Measurements from ENCODE around the gene EIF4G1. TPM values are rescaled to one million over a fixed set of nuclear protein-coding genes. Genes with fewer than 3 reads are reported as not detected.

Gene EIF4G1
- total and polyA plus RNA-seq, 2 of the 4 experiments (the other 2 are of a cell fraction), result 225 to 274 TPM

GRCh38 chr3:184289426-184289938 is 24.9 kb upstream of the EIF4G1 start:
- WGBS, 2 experiments (ENCODE audit: extremely low coverage in 2 of 2, insufficient read length in 1 of 2), result 18% methylated on average over 2 of the region's 10 CpGs; no CpG with 5 or more reads in 1 of the 2 experiments
- H3K14ac ChIP-seq (replicated peaks; ENCODE audit: low read depth, low read length), result no peak overlapping the region
- H3K9me1 ChIP-seq (ENCODE audit: insufficient read depth, low read length), result no peaks in the 10 kb centered on the region
- no TSS peak for BruUV-seq (replicated peaks)
- no peak overlapping the region for H3K56ac ChIP-seq (ENCODE audit: extremely low read depth, insufficient read depth, low read length)
- H3K23ac ChIP-seq (ENCODE audit: low read depth, low read length), result no peak overlapping the region
- no peak overlapping the region for H4K5ac ChIP-seq (ENCODE audit: low read depth, low read length)
- H3K9me3 ChIP-seq (ENCODE audit: control insufficient read depth, insufficient read depth, low read length), result no peaks in the 10 kb centered on the region
- peaks cover 24% of the 10 kb centered on the region for H3K27me3 ChIP-seq (ENCODE audit: control insufficient read depth, insufficient read depth, low read length)
- TF ChIP-seq CHD1 (IDR thresholded peaks at IDR 0.05; ENCODE audit: low read depth, low read length) (no peak), RAD21 (IDR thresholded peaks at IDR 0.05; ENCODE audit: low read length) (peak; percentile 82), RFX5 (IDR thresholded peaks at IDR 0.05; ENCODE audit: low read depth, low read length) (no peak), USF2 (IDR thresholded peaks at IDR 0.05; ENCODE audit: low read depth, low read length) (no peak), CTCF (conservative IDR thresholded peaks at IDR 0.05; ENCODE audit: low read depth, low read length) (peak; percentile 65), SMC3 (IDR thresholded peaks at IDR 0.05; ENCODE audit: low read depth, low read length) (peak; percentile 50)
- no peak overlapping the region for H2BK5ac ChIP-seq (ENCODE audit: low read depth, low read length, poor library complexity, severe bottlenecking)
- no peaks in the 10 kb centered on the region for H4K20me1 ChIP-seq (ENCODE audit: insufficient read depth, low read length)
- ChIA-PET POLR2A (ENCODE audit: unreplicated experiment) (no interaction called here), CTCF (interaction anchor here (0.6 to 1.1 kb wide), 4 partner anchors 10 to 72 kb away, joined by 3 read pairs; partner anchors contain the start of genes CLCN2 and POLR2H)
- no peak overlapping the region for H3K4me3 ChIP-seq (ENCODE audit: insufficient read depth, low read depth, low read length)
- no peak overlapping the region for H3K27ac ChIP-seq (ENCODE audit: insufficient read depth, low read length)
- H3K9ac ChIP-seq (ENCODE audit: low read depth, low read length), result no peak overlapping the region
- no peak overlapping the region for H3K4me2 ChIP-seq (ENCODE audit: low read depth, low read length)
- H2BK120ac ChIP-seq (ENCODE audit: low read depth, low read length), result no peak overlapping the region
- dilution Hi-C loops (cut with HindIII; ENCODE audit: low sequenced_read_pairs, unreplicated experiment), result no loop called here
- in situ Hi-C loops (cut with MboI; ENCODE audit: low sequenced_read_pairs), result loop anchor here (10.0 kb wide), 1 partner anchor 395 kb away; no protein-coding TSS in a partner anchor
- peak; percentile 38 for DNase-seq
- H2AK5ac ChIP-seq (ENCODE audit: low read depth, low read length), result no peak overlapping the region
- no peaks in the 10 kb centered on the region for H3K4me1 ChIP-seq (ENCODE audit: control insufficient read depth, insufficient read depth, low read length)
- no peak overlapping the region for H4K91ac ChIP-seq (ENCODE audit: insufficient read depth, low read depth, low read length)
- no peak overlapping the region for H2BK15ac ChIP-seq (ENCODE audit: low read depth, low read length)
- H4K8ac ChIP-seq (ENCODE audit: low read depth in 2 of 2, low read length in 2 of 2), result no peak overlapping the region
- H3K79me1 ChIP-seq (ENCODE audit: low read depth in 1 of 2, low read length in 2 of 2), result no peaks in the 10 kb centered on the region
- H3K36me3 ChIP-seq (ENCODE audit: control insufficient read depth, insufficient read depth, low read length), result no peaks in the 10 kb centered on the region
- no peak overlapping the region for H2BK20ac ChIP-seq (ENCODE audit: low read depth, low read length)
- H2AFZ ChIP-seq (replicated peaks; ENCODE audit: low read length, poor library complexity), result peak overlapping the region; percentile 51
- ATAC-seq (ENCODE audit: low read depth), result peak; percentile 79
- no peak overlapping the region for H3K4ac ChIP-seq (ENCODE audit: low read depth, low read length)
- no peak overlapping the region for H3K18ac ChIP-seq (ENCODE audit: low read depth, low read length)
- intact Hi-C loops (cut with micrococcal nuclease), result loop anchor here (1.0 to 5.0 kb wide), 3 partner anchors 62 to 394 kb away; partner anchors contain the start of gene VWA5B2
- H2AK9ac ChIP-seq (replicated peaks; ENCODE audit: low read depth, low read length, poor library complexity), result no peak overlapping the region

Measured in IMR-90 (cell line).